ENCODE measurements around the gene MALRD1. TPM values are rescaled to one million over a fixed set of nuclear protein-coding genes. Genes with fewer than 3 reads are reported as not detected.

MALRD1 gene
- total RNA-seq, 1 experiment from 2014 or later, result 8.2 TPM

DNA sequence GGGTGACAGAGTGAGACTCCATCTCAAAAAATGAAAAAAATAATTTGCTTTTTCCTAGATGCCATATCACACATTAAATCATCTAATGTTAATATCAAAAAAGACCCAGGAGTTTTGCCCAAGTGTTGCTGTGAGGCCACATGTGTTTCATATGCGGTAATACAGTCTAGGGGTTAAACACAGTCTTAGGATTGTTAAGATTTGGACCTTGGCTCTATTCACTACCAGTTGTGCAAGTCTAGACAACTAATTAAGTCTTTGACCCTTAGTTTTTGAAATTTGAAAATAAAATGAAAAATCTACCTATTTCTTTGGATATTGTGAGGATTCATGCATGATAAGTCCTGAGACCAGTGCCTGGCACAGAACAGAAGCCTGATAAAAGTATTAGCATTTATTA is 14.9 kb upstream of the MALRD1 start:
- H3K9me3 ChIP-seq, result no peaks in the 10 kb centered on the region
- H3K36me3 ChIP-seq (ENCODE audit: control insufficient read depth, insufficient read depth, low read length), result no peaks in the 10 kb centered on the region
- no peak for TF ChIP-seq CTCF (IDR thresholded peaks at IDR 0.05; ENCODE audit: insufficient read depth in 1 of 2, low read depth in 1 of 2, low read length in 1 of 2, severe bottlenecking in 1 of 2, unreplicated experiment in 1 of 2)
- Mint-ChIP-seq H3K27ac (ENCODE audit: unreplicated experiment) (no peak overlapping the region), H3K36me3 (ENCODE audit: insufficient read depth, unreplicated experiment) (no peaks in the 10 kb centered on the region), H3K27me3 (ENCODE audit: insufficient read depth, unreplicated experiment) (no peaks in the 10 kb centered on the region), H3K4me3 (ENCODE audit: unreplicated experiment) (no peak overlapping the region), H3K9me3 (ENCODE audit: unreplicated experiment) (peaks cover 1% of the 10 kb centered on the region), H3K4me1 (ENCODE audit: low read depth, unreplicated experiment) (no peaks in the 10 kb centered on the region)
- ChIA-PET CTCF (no interaction called here), POLR2A (no interaction called here)
- no peak overlapping the region for H3K4me3 ChIP-seq (ENCODE audit: low read depth, low read length)
- no TSS peak for BruUV-seq (replicated peaks)
- H3K4me1 ChIP-seq, result no peaks in the 10 kb centered on the region; the same call in 1 of the 2 replicates
- intact Hi-C loops (cut with micrococcal nuclease; ENCODE audit: unreplicated experiment), result no loop called here
- no peaks in the 10 kb centered on the region for H3K27me3 ChIP-seq (replicated peaks; ENCODE audit: control insufficient read depth, insufficient read depth, low read length)
- no peak for DNase-seq

GRCh38 chr10:19041171-19041570 is 7.4 kb upstream of the MALRD1 start:
- no TSS peak for BruUV-seq (replicated peaks)
- Mint-ChIP-seq H3K4me1 (ENCODE audit: low read depth, unreplicated experiment) (no peaks in the 10 kb centered on the region), H3K27ac (ENCODE audit: unreplicated experiment) (no peak overlapping the region), H3K36me3 (ENCODE audit: insufficient read depth, unreplicated experiment) (no peaks in the 10 kb centered on the region), H3K9me3 (ENCODE audit: unreplicated experiment) (peaks cover 9% of the 10 kb centered on the region), H3K4me3 (ENCODE audit: unreplicated experiment) (no peak overlapping the region), H3K27me3 (ENCODE audit: insufficient read depth, unreplicated experiment) (no peaks in the 10 kb centered on the region)
- Histone ChIP-seq H3K4me3 (ENCODE audit: low read depth, low read length) (no peak overlapping the region), H3K9me3 (no peaks in the 10 kb centered on the region), H3K4me1 (no peaks in the 10 kb centered on the region), H3K36me3 (ENCODE audit: control insufficient read depth, insufficient read depth, low read length) (no peaks in the 10 kb centered on the region), H3K27me3 (replicated peaks; ENCODE audit: control insufficient read depth, insufficient read depth, low read length) (no peaks in the 10 kb centered on the region)
- POLR2A ChIA-PET, result no interaction called here
- TF ChIP-seq CTCF (IDR thresholded peaks at IDR 0.05; ENCODE audit: insufficient read depth in 1 of 2, low read depth in 1 of 2, low read length in 1 of 2, severe bottlenecking in 1 of 2, unreplicated experiment in 1 of 2), result no peak
- DNase-seq, result no peak
- CTCF ChIA-PET, result no interaction called here
- intact Hi-C loops (cut with micrococcal nuclease; ENCODE audit: unreplicated experiment), result no loop called here

- CTCF ChIA-PET, result no interaction called here
Measured at GRCh38 chr10:19043431-19043830, 5.2 kb upstream of the MALRD1 start.

More at GRCh38 chr10:19043431-19043830, 5.2 kb upstream of the MALRD1 start:
- DNase-seq, result no peak
- H3K9me3 Mint-ChIP-seq (ENCODE audit: unreplicated experiment), result peaks cover 9% of the 10 kb centered on the region
- H3K27ac Mint-ChIP-seq (ENCODE audit: unreplicated experiment), result no peak overlapping the region
- intact Hi-C loops (cut with micrococcal nuclease; ENCODE audit: unreplicated experiment), result no loop called here
- Histone ChIP-seq H3K4me1 (no peaks in the 10 kb centered on the region; the same call in none of the 2 replicates), H3K4me3 (ENCODE audit: low read depth, low read length) (no peak overlapping the region), H3K9me3 (no peaks in the 10 kb centered on the region), H3K36me3 (ENCODE audit: control insufficient read depth, insufficient read depth, low read length) (no peaks in the 10 kb centered on the region), H3K27me3 (replicated peaks; ENCODE audit: control insufficient read depth, insufficient read depth, low read length) (no peaks in the 10 kb centered on the region)
- no TSS peak for BruUV-seq (replicated peaks)
- no peak for TF ChIP-seq CTCF (IDR thresholded peaks at IDR 0.05; ENCODE audit: insufficient read depth in 1 of 2, low read depth in 1 of 2, low read length in 1 of 2, severe bottlenecking in 1 of 2, unreplicated experiment in 1 of 2)
- no peak overlapping the region for H3K4me3 Mint-ChIP-seq (ENCODE audit: unreplicated experiment)
- no peaks in the 10 kb centered on the region for H3K36me3 Mint-ChIP-seq (ENCODE audit: insufficient read depth, unreplicated experiment)
- peaks cover 14% of the 10 kb centered on the region for H3K4me1 Mint-ChIP-seq (ENCODE audit: low read depth, unreplicated experiment)
- H3K27me3 Mint-ChIP-seq (ENCODE audit: insufficient read depth, unreplicated experiment), result no peaks in the 10 kb centered on the region
- POLR2A ChIA-PET, result no interaction called here
